COLO668 (cell line): ENCODE data around the gene SELENON.

Experiments
- DNase-seq: peaks from one replicate; lab custom pipeline; 2025; ENCODE audit not compliant: unreplicated experiment; lab: John Stamatoyannopoulos, UW

The SELENON gene

DNA sequence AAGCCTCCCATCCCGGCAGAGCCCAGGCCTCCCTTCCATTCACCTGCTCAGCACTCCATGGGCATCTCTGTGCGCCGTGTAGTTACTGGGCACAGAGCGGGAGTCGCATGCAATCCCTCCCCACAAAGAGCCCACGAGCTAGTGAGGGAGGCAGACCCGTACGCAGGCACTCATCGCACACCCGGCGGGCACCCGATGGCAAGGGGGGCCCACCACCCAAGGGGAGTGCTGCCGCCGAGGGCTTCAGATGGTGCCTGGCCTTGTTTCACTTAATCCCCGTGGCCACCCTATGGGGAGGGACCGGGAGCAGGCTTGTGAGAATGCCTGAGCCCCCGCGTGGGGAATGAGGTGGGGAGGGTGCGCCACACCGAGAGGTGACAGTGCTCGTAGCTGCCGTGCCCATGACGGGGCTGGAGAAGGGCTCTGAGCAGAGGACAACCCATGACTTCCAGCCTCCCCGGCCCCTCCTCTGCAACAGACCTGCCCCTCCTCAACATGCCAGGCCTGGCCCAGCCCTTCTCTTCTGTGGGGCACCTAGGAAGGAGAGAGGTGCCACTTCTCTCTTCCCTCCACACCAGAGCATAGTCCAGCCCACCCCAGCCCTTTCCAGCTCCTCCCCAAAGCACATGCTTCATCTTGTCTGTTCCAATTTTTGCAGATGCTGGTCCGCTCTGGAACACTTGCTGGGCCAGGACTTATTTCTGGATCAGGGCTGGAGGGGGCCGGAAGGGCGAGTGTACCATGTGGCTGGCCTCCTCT, 30.2 kb upstream of the SELENON start:
- no peak for DNase-seq

DNA sequence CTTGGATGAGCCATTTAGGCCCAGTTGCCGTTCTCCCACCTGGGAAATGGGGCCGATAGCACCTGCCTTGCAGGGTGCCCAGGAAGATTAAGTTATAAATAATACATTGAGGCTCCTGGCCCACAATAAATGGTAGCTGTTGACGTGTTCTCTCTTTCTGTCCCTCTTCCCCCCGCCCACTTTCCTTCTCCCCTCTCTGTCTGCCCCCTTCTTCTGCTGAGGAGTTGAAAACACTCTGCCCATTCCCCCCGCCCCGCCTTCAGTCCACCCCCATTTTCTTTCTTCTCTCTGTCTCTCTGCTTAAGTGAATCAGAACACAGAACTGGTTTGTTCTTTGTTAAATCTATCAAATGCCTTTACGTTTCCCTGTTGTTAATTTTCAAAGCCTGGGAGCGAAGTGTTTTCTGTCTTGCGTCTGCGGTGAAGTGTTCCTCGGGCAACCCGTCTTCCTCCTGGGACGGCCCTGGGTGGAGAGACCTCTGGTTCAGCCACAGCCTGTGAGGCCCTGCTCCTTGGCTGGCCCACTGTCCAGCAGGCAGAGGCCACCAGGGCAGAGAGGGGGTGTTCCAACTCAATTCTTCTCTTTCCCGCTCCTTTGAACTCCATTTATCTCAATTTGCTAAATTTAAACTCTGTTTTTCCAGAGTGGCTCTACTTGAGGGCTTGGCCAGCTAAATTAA, 29.3 kb upstream of the SELENON start:
- DNase-seq, result no peak

DNA sequence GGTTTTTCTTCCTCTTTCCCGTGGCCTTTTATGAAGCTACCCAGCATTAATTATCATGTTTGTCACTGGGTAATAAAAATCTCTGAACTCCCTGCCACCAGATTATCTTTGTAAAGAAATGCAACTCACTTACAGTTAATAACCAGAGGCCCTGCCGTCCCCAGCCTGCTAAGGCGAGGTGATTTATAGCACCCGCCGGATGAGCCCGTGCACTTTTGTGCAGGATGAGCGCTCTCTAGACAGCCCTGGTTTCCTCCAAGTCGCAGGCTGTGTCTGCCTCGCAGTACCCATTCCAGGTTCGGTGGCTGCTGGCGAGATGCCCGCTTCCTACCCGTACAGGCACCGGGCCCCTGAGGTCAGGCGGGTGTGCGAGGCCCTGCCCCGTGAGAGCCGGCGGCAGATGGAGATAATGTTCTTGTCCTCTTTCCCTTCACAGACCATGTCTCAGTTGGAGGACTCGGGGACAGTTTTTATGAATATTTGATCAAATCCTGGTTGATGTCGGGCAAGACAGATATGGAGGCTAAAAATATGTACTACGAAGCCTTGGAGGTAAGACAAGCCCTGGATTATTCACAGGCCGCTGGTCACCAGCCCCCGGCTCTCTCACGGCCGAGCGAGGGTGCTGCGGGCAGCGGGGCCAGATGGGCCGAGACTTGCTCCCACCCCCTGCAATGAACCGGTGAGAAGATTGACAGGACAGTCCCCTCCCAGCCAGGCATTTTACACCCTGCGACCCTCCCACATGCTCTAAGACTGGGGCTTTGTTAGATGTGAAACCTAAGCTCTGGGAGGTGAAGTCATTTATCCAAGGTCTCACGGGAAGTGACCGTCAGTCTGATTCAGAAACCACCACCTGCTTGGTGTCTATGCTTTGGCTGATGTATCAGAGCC, 28.5 kb upstream of the SELENON start:
- DNase-seq, result peak; percentile 91

DNA sequence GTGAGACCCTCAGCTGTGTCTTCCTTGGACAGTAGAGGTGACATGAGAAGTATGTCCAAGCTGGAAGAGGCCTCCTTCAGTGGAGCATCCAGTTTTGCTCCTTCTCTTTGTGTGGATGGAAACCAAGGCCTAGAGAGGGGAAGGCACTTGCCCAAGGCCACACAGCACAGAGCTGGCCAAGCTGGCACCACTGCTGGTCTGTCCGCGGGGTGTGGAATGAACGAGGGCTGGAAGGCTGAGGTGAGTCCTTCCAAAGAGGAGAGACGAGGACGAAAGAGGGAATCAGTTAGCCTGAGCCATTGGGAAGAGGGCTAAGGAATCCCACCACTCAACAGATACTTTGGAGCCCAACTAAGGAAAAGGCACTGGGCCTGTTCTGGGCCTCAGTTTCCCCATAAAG, 27.8 kb upstream of the SELENON start:
- no peak for DNase-seq

DNA sequence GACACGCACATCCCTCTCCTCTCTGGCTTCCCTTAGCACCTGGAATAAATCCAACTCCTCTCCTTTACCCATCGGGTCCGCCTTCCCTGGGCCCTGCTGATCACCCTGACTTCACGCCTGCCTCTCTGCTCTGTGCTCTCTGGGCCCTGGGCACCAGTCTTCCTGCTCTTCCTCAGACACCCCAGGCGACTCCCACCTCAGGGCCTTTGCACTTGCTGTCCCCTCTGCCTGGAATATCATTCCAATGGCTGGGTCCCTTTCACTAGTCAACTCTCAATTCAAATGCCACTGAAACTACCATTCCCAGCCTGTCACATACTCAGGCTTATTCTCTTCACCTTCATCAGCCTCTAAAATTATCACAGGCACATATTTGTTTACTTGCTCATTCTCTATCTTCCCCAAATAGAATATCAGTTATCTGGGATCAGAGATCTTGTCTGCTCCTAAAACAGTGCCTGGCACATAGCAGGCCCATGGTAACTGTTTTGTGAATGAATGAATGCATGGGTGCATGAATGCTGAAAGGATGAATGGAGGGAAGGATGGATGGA, 27.2 kb upstream of the SELENON start:
- peak; percentile 38 for DNase-seq

- DNase-seq, result peak; percentile 99
Measured at GRCh38 chr1:25773441-25774125, 26.4 kb upstream of the SELENON start.

DNA sequence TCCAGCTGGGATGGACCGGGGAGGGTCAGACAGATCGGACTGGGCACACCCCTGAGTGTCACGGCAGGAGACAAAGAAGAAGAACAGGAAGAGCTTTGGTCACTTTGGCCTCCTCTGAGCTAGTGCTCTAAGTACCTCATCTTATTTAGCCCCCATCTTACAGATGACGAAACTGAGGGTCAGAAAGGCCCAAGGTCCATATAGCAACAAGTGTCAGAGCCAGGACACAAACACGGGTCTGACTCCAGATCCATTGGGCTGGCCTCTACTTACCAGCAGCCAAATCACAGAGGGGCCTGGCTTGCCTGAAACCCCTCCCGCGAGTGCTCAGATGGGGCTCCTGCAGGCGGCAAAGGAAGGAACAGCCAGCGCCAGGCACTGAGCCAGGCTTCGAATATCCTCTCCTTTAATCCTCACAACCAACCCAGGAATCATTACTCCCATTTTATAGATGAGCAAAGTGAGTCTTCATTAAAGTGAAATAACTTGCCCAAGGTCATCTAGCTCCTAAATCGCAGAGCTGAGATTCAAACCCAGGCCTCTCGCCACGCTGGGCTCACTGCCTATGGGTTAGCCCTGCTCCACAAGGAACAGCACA, 25.7 kb upstream of the SELENON start:
- peak; percentile 43 for DNase-seq

DNA sequence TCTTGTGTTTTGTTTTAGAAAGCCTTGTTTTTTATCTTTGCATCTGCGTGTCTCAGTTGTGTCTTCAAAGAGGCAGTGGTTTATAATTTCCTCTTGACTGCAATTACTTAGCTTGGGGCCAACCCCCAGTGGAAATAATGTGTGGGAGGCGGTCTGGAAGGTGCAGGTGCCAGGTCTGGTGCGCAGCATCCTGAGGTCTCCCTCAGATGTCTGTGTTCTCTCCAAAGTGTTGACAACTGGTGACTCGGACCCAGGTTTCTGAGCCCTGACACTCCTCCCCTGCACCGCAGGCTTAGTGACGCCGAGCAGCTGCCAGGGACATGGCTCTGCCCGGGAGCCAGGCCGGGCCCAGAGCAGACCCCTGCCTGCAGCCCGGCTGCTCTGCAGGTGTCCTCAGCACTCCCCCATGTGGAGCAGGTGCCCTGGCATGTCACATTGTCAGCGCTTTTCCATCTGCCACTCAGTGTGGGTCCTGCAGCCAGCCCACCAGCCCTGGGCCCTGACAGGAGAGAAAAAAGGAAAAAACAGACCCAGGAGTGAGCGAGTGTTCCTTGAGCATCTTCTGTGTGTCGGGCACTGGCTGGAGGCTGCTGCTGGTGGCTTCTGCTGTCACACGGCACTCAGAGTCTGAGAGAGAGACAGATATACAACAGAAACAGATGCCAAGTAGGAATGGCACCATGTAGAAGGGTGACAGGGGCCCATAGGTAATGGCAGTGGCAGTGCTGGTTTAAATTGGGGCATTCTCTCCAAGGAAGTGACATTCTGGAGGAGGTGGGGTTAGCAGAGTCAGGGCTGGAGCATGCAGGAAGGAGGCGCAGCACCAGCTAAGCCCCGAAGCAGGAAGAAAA, 24.8 kb upstream of the SELENON start:
- peak; percentile 92 for DNase-seq

DNA sequence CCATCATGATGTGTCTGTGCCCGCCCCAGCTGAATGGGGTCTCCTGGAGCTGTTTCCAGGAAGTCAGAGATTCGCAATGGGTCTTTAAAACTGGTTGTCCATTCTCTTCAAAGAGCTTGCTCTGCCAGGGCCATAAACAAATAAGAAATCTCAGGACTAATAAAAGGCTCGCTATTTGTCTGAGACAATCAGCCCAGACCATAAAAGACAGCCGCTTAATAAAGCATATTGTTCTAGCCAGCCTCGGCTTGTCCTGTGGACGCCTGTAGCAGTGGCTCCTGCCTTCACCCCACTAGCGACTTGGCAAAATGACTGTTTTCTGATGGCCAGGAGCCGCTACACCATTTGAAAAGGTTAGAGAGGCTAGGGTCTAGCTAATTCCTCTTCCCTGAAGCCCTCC, 20.6 kb upstream of the SELENON start:
- DNase-seq, result no peak

DNA sequence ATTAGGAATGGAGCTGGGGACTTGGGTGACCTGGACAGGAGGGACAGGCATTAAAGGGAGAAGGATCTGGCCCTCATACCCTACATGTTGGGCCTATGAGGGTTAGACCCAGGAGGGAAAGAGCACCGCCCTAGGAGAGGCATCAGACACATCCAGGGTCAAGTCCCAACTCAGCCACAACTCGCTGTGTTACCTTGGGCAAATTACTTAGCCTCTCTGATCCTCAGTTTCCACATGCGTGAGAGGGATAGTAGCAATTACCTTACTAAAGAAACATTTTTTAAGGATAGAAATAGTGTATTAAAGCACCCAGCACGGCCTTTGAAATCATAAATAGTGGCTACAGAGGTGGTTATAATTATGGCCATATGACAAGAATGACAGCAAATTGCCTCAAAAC, 20.1 kb upstream of the SELENON start:
- no peak for DNase-seq

DNA sequence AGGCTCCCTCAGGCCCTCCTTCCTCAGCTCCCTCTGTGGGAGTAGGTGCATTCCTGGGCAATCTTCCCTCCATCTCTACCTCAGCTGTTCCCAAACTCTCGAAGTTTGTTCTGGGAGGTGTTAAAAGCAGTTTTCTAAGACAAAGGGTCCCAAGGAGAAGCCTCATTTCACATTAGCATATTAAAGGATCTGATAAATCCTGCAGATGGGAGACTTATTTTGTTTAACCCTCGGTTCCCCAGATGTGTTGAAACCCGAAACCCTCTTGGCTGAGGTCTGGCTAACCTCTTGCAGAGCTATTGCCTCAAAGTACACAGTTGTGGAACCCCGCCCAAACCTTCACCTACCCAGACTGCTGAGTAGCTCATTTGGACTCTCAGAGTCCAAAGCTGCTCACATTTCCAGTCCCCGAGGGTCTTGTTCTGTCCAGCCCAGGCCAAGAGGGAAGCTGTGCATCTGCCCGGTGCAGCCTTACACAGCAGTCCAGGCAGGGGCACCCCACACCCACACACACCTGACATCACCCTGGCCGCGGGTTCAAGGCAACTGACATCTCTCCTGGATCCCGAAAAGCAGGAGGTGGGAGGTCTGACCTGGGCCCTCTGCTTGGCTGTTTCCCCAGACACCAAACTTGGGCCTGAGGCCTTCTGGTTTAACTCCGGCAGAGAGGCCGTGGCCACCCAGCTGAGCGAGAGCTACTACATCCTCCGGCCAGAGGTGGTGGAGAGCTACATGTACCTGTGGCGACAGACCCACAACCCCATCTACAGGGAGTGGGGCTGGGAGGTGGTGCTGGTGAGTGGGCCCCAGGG, 19.5 kb upstream of the SELENON start:
- DNase-seq, result peak; percentile 73

DNA sequence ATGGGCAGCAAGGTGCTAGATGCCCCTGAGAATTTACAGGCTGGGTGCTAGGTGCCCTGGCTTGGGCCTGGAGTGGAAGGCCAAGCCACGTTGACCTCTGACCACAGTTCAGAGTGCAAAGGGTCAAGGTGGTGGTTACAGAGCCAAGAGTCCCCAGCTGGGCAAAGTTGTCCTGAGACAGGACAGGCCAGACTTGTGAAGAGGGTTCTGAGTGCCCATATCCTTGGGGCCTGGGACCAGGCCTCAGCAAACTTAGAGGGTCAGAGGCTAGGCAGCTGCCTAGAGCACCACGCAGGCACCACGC, 18.9 kb upstream of the SELENON start:
- no peak for DNase-seq

DNA sequence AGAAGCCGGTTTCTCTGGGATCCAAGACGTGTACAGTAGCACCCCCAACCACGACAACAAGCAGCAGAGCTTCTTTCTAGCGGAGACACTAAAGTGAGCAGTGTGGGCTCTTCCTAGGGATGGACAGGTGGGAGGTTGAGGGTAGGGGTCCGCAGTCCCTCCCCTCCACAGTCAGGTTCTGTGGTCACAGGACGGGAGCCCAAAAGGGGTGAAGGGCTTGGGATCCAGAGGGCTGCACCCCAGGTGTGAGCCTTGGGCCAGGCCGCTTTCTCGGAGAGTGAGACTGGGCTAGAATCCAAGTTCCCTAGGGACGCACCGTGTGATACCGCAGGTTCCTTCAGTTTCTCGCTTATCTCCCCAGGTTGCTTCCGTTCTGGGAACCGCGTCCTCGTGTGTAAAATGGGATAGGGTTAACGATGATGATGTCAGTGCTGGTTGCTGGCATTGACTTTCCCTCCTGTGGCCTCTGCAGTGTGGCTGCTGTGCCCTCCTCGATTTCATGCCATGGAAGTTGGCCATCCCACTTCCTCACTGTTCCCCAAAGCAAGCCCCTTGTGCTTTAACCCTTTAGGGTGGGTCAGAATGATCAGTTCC, 17.3 kb upstream of the SELENON start:
- DNase-seq, result no peak

DNA sequence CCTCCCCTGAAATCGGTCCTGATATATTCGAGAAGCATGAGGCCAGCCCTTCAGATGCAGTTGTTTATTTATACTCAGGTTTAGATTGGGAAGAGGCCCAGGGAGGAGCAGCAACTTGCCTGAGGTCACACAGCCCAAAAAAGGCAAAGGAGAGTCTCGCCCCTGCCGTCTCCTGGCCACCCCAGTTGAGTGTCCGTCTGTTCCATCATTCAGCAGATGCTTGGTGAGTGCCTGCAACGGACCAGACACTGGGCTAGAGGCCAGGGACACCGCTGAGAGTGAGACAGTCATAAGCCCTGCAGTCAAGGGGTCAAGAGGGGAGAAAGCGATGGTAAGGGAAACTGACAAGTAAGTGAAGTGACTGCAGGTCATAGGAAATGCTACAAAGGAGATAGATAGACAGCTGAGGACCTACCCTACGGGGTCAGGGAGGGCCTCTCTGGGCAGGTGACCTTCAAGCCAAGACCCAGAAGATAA, 15.4 kb upstream of the SELENON start:
- no peak for DNase-seq

DNA sequence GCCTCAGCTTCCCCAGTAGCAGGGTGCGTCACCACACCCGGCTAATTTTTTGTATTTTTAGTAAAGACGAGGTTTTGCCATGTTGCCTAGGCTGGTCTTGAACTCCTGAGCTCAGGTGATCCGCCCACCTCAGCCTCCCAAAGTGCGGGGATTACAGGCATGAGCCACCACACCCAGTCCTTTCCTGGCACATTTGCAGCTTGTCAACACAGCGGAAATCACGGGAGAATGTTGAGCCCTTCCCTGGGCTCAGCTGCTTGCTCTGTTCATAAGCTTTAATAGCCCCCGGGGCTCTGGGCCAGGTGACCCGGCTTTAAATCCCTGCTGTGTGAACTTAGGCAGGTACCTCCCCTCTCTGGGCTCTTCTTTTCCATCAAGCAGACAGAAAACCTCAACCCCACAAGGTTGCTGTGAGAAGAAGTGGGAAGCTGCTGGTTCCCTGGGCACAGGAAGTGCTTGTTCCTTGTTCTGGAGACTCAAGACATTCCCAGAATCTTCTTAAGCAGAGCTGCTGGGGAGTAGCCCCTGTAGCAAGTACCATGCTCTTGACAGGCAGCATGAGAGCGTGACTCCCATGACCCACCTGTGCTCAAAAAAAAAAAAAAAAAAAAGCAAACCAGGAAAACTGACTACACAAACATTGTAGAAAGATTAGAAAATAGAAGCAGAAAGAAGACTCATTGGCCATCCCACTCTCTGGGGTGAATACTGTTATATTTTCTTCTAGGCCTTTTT, 14.5 kb upstream of the SELENON start:
- no peak for DNase-seq

DNA sequence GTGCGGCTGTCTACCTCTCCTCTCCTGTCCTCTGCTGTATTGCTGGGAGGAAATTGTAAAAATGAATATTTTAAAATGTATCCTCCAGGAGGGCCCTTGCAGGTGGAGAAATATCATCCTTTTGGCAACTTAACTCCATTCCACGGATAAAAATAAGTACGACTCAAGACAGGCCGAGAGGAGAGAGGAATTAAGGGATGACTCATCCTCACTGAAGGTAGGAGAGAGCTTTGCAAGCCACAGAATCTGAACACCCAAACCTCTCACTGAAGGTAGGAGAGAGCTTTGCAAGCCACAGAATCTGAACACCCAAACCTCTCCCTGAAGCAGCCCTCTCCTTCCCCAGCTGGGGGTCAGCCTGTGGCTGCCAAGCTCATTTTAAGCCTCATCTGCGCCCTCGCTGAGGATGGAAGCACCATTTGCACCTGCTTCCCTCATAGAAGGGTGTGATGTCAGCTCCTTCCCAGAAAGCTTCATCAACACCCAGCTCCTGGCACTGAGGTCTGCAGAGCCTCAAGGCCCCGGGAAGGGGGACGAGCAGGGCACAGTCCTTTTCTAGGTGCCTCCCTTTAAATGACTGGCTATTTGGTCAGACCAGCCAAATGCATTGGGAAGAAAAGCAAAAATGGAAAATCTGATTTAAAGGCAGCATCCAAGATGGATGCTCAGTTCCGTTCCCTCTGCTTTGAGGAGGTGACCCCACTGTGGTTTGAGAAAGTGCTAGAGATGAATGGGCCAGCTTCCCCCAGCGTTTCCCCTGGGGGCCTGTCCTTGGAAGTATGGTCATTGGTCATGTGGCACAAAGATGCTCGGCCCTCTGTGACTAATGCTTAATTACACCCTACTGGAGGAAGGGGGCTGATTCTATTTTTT, 12.9 kb upstream of the SELENON start:
- DNase-seq, result no peak

DNA sequence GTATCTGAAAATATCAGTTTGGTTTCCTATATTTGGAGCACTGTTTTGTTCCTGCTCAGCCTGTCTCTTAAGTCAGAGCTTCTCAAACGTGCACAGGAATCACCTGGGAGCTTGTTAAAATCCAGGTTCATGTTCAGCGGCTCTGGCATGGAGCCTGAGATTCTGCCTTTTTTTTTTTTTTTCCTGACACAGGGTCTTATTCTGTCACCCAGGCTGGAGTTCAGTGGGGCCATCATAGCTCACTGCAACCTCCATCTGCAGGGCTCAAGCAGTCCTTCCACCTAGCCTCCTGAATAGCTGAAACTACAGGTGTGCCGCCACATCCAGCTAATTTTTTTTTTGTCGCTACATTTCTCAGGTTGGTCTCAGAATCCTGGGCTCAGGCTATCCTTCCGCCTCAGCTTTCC, 12.2 kb upstream of the SELENON start:
- no peak for DNase-seq
